Fibroblast of skin of left biceps (primary cell): ENCODE data around the gene KRT80.

ENCODE experiments used
- DNase-seq, 2 experiments: peaks; one replicate each; pipeline ENCODE4 v3.0.0-alpha.2; 2013; ENCODE audit warnings: low read depth in 2 of 2

Gene KRT80

GRCh38 chr12:52130711-52131110 is 61.1 kb downstream of the KRT80 start:
- no peak for DNase-seq

GRCh38 chr12:52127683-52128450 is 63.9 kb downstream of the KRT80 start:
- DNase-seq, result no peak

GRCh38 chr12:52126605-52127578 is 64.9 kb downstream of the KRT80 start:
- DNase-seq, result no peak

GRCh38 chr12:52126050-52126604 is 65.7 kb downstream of the KRT80 start:
- no peak for DNase-seq

GRCh38 chr12:52125476-52125900 is 66.3 kb downstream of the KRT80 start:
- no peak for DNase-seq

- no peak for DNase-seq
Measured at GRCh38 chr12:52123487-52124186, 68.2 kb downstream of the KRT80 start.

GRCh38 chr12:52122904-52123303 is 68.9 kb downstream of the KRT80 start:
- DNase-seq, result no peak

GRCh38 chr12:52122540-52122871 is 69.3 kb downstream of the KRT80 start:
- no peak for DNase-seq

GRCh38 chr12:52121824-52122539 is 69.8 kb downstream of the KRT80 start:
- DNase-seq, result no peak

- no peak for DNase-seq
Measured at GRCh38 chr12:52120951-52121823, 70.6 kb downstream of the KRT80 start.

- no peak for DNase-seq
Measured at GRCh38 chr12:52119398-52120254, 72.2 kb downstream of the KRT80 start.
